H1 (cell line): Measurements from ENCODE around the gene UQCRFS1. TPM values are rescaled to one million over a fixed set of nuclear protein-coding genes. Genes with fewer than 3 reads are reported as not detected.

Experiments used
- CTCF ChIA-PET: fragments of 300-600 bp; sonication (Branson Sonifier 250); formaldehyde crosslinking; loops from one replicate; lab custom pipeline; 2021; ENCODE audit not compliant: partially characterized antibody; lab: Charles Lee
- POLR2A ChIA-PET: fragments of 300-600 bp; sonication (Branson Sonifier 250); formaldehyde crosslinking; loops from one replicate; lab custom pipeline; 2021; ENCODE audit warnings: inconsistent platforms; ENCODE audit not compliant: partially characterized antibody; lab: Charles Lee
- DNase-seq, 2 experiments: peaks; one replicate each; pipeline versions ENCODE4 v3.0.0 to v3.0.0-alpha.2; 2010 to 2022; ENCODE audit warnings: low spot score in 2 of 2, low read depth in 1 of 2, mixed read lengths in 1 of 2
- FAIRE-seq: peaks from 2 replicates; lab custom pipeline; 2011; peaks lifted over from hg19 to GRCh38; lab: Jason Lieb, UNC
- H2AFZ ChIP-seq: 2 replicates; pipeline ENCODE4 v1.8.1; 2012; ENCODE audit warnings: low read length, inconsistent platforms
- H2AK5ac ChIP-seq: 2 replicates; pipeline ENCODE4 v1.6.1; 2013; ENCODE audit warnings: low read depth, low read length
- H2BK120ac ChIP-seq: replicated peaks from 2 replicates; pipeline ENCODE3; 2013; ENCODE audit warnings: low read depth, low read length, inconsistent platforms
- H2BK12ac ChIP-seq: 2 replicates; pipeline ENCODE4 v1.6.1; 2013; ENCODE audit warnings: low read depth, low read length
- H2BK15ac ChIP-seq: 2 replicates; pipeline ENCODE4 v1.6.1; 2013; ENCODE audit warnings: low read length
- H2BK20ac ChIP-seq: 2 replicates; pipeline ENCODE4 v1.6.1; 2013; ENCODE audit warnings: low read length
- H2BK5ac ChIP-seq: 2 replicates; pipeline ENCODE4 v1.6.1; 2013; ENCODE audit warnings: low read depth, low read length
- H3K14ac ChIP-seq: 2 replicates; pipeline ENCODE4 v1.6.1; 2013; ENCODE audit warnings: inconsistent platforms; ENCODE audit not compliant: insufficient read length
- H3K18ac ChIP-seq: 2 replicates; pipeline ENCODE4 v1.6.1; 2013; ENCODE audit warnings: low read length; ENCODE audit errors: extremely low read depth
- H3K23ac ChIP-seq: 2 replicates; pipeline ENCODE4 v1.6.1; 2013; ENCODE audit warnings: inconsistent platforms; ENCODE audit not compliant: insufficient read length
- H3K23me2 ChIP-seq: 2 replicates; pipeline ENCODE4 v1.6.1; 2013; ENCODE audit warnings: low read depth, low read length
- H3K27ac ChIP-seq: 2 replicates; pipeline ENCODE4 v1.6.1; 2011; ENCODE audit warnings: low read depth, low read length, inconsistent platforms
- H3K27me3 ChIP-seq, 4 experiments: replicated peaks in 1 of 4; 1 replicate in 1 of 4; 2 replicates in 3 of 4; pipeline versions ENCODE4 v1.6.1 to v1.8.1; 2011 to 2013; ENCODE audit warnings: low read length in 3 of 4, mild to moderate bottlenecking in 3 of 4, inconsistent platforms in 2 of 4, mixed read lengths in 2 of 4, moderate library complexity in 1 of 4; ENCODE audit not compliant: control insufficient read depth in 3 of 4, insufficient read depth in 3 of 4; ENCODE audit errors: extremely low read depth in 1 of 4
- H3K36me3 ChIP-seq, 4 experiments: 2 replicates each; pipeline versions ENCODE4 v1.6.1 to v1.8.1; 2011 to 2013; ENCODE audit warnings: mild to moderate bottlenecking in 4 of 4, low read length in 3 of 4, moderate library complexity in 2 of 4, control low read depth in 1 of 4, inconsistent platforms in 1 of 4; ENCODE audit not compliant: insufficient read depth in 4 of 4, control insufficient read depth in 2 of 4
- H3K4ac ChIP-seq: replicated peaks from 2 replicates; pipeline ENCODE3; 2013; ENCODE audit warnings: low read length, low read depth, mixed read lengths, inconsistent platforms; ENCODE audit not compliant: insufficient read length
- H3K4me1 ChIP-seq, 4 experiments: replicated peaks in 1 of 4; 1 replicate in 1 of 4; 2 replicates in 3 of 4; pipeline versions ENCODE4 v1.6.1 to v1.8.1; 2011 to 2013; ENCODE audit warnings: low read length in 3 of 4, inconsistent platforms in 2 of 4, mixed read lengths in 1 of 4; ENCODE audit not compliant: insufficient read depth in 4 of 4, control insufficient read depth in 3 of 4
- H3K4me2 ChIP-seq, 2 experiments: 2 replicates each; pipeline versions ENCODE4 v1.6.1 to v1.8.1; 2011 to 2013; ENCODE audit warnings: low read depth in 2 of 2, low read length in 2 of 2, control low read depth in 1 of 2, inconsistent platforms in 1 of 2, mild to moderate bottlenecking in 1 of 2; ENCODE audit not compliant: insufficient read depth in 1 of 2
- H3K4me3 ChIP-seq, 4 experiments: fragments of 200-600, 300-600 bp in 1 of 4; sonication (generic), shearing (Covaris generic), sonication (Bioruptor Twin) in 1 of 4; 2 replicates each; pipeline versions ENCODE4 v1.5.1 to v1.8.1; 2011 to 2016; ENCODE audit warnings: low read length in 4 of 4, low read depth in 3 of 4, control low read depth in 2 of 4, inconsistent platforms in 2 of 4, mild to moderate bottlenecking in 2 of 4, mixed read lengths in 1 of 4, moderate library complexity in 1 of 4; ENCODE audit not compliant: insufficient read depth in 2 of 4; ENCODE audit errors: extremely low read depth in 1 of 4
- H3K56ac ChIP-seq: replicated peaks from 2 replicates; pipeline ENCODE3; 2013; ENCODE audit warnings: low read depth, mild to moderate bottlenecking, mixed read lengths, low read length, inconsistent platforms; ENCODE audit not compliant: insufficient read length
- H3K79me1 ChIP-seq: 2 replicates; pipeline ENCODE4 v1.6.1; 2013; ENCODE audit warnings: low read depth, low read length, control low read depth
- H3K79me2 ChIP-seq, 2 experiments: 2 replicates each; pipeline versions ENCODE4 v1.6.1 to v1.8.1; 2012 to 2013; ENCODE audit warnings: low read length in 2 of 2, mild to moderate bottlenecking in 2 of 2, inconsistent platforms in 1 of 2; ENCODE audit not compliant: insufficient read depth in 2 of 2, control insufficient read depth in 1 of 2
- H3K9ac ChIP-seq, 4 experiments: replicated peaks in 1 of 4; 1 replicate in 1 of 4; 2 replicates in 3 of 4; pipeline versions ENCODE4 v1.6.1 to v1.8.1; 2011 to 2013; ENCODE audit warnings: low read depth in 3 of 4, low read length in 3 of 4, control low read depth in 2 of 4, mild to moderate bottlenecking in 2 of 4, moderate library complexity in 2 of 4, inconsistent platforms in 1 of 4; ENCODE audit errors: extremely low read depth in 1 of 4
- H3K9me3 ChIP-seq, 2 experiments: 2 replicates each; pipeline versions ENCODE4 v1.6.1 to v1.8.1; 2012 to 2013; ENCODE audit warnings: mild to moderate bottlenecking in 2 of 2, moderate library complexity in 2 of 2, control low read depth in 1 of 2, inconsistent platforms in 1 of 2, low read depth in 1 of 2, low read length in 1 of 2, mixed read lengths in 1 of 2; ENCODE audit not compliant: insufficient read depth in 2 of 2
- H4K20me1 ChIP-seq, 2 experiments: replicated peaks in 1 of 2; 2 replicates each; pipeline versions ENCODE3 to v1.8.1; 2011 to 2013; ENCODE audit warnings: inconsistent platforms in 2 of 2, low read length in 2 of 2, mild to moderate bottlenecking in 1 of 2; ENCODE audit not compliant: insufficient read depth in 2 of 2, control insufficient read depth in 1 of 2
- H4K5ac ChIP-seq: 2 replicates; pipeline ENCODE4 v1.6.1; 2013; ENCODE audit warnings: low read length, low read depth, mixed read lengths, inconsistent platforms; ENCODE audit not compliant: insufficient read length
- H4K8ac ChIP-seq: 2 replicates; pipeline ENCODE4 v1.8.0; 2013; ENCODE audit warnings: mild to moderate bottlenecking, moderate library complexity, low read length, inconsistent platforms; ENCODE audit not compliant: insufficient read depth; ENCODE audit errors: extremely low read depth
- H4K91ac ChIP-seq: replicated peaks from 2 replicates; pipeline ENCODE3; 2013; ENCODE audit warnings: low read length, mixed read lengths, inconsistent platforms; ENCODE audit not compliant: insufficient read length
- BACH1 ChIP-seq: IDR thresholded peaks from 2 replicates; pipeline ENCODE4 v1.6.1; 2012; ENCODE audit warnings: low read length, improper control_type of control experiment
- CHD2 ChIP-seq: IDR thresholded peaks from 2 replicates; pipeline ENCODE4 v1.6.1; 2012; ENCODE audit warnings: low read length, improper control_type of control experiment
- EP300 ChIP-seq, 2 experiments: IDR thresholded peaks; 1 replicate in 1 of 2; 2 replicates in 1 of 2; pipeline ENCODE4 v1.6.1; 2011 to 2012; ENCODE audit warnings: low read depth in 2 of 2, low read length in 2 of 2, mild to moderate bottlenecking in 2 of 2, borderline replicate concordance in 1 of 2, inconsistent platforms in 1 of 2, moderate library complexity in 1 of 2
- EZH2 ChIP-seq: fragments of 200-600 bp; sonication (generic); IDR thresholded peaks from 2 replicates; pipeline ENCODE4 v1.7.1; 2012; ENCODE audit warnings: low read depth, mild to moderate bottlenecking, moderate library complexity, low read length, inconsistent platforms; ENCODE audit not compliant: severe bottlenecking
- MAFK ChIP-seq: IDR thresholded peaks from 2 replicates; pipeline ENCODE4 v1.6.1; 2012; ENCODE audit warnings: low read depth, mild to moderate bottlenecking, improper control_type of control experiment, low read length
- NANOG ChIP-seq: IDR thresholded peaks from 2 replicates; pipeline ENCODE4 v1.6.1; 2011; ENCODE audit warnings: low read length, low read depth, mild to moderate bottlenecking, inconsistent platforms; ENCODE audit not compliant: insufficient read depth, poor library complexity, severe bottlenecking
- NRF1 ChIP-seq: IDR thresholded peaks from 2 replicates; pipeline ENCODE4 v1.6.1; 2011; ENCODE audit warnings: mild to moderate bottlenecking, low read depth, low read length, improper control_type of control experiment
- PHF8 ChIP-seq: fragments of 200-600 bp; sonication (generic); conservative IDR thresholded peaks from 2 replicates; pipeline ENCODE4 v1.7.1; 2012; ENCODE audit warnings: low read depth, mild to moderate bottlenecking, inconsistent platforms, low read length, moderate library complexity
- RNF2 ChIP-seq: fragments of 200-900, 300-1000 bp; sonication (generic); IDR thresholded peaks from 2 replicates; pipeline ENCODE4 v1.7.1; 2016; ENCODE audit warnings: borderline replicate concordance, low read depth, mild to moderate bottlenecking, antibody characterized with exemption, low read length; ENCODE audit not compliant: poor library complexity, severe bottlenecking; ENCODE audit errors: missing control alignments
- SP4 ChIP-seq: IDR thresholded peaks from 2 replicates; pipeline ENCODE4 v1.6.1; 2012; ENCODE audit warnings: low read length, inconsistent platforms
- SUZ12 ChIP-seq: fragments of 200-600 bp; sonication (generic); IDR thresholded peaks from 2 replicates; pipeline ENCODE4 v1.6.1; 2012; ENCODE audit warnings: mild to moderate bottlenecking, inconsistent platforms, low read length, moderate library complexity, mixed read lengths
- TAF1 ChIP-seq: IDR thresholded peaks from 2 replicates; pipeline ENCODE4 v1.6.1; 2011; ENCODE audit warnings: mild to moderate bottlenecking, low read depth, low read length
- WGBS, 2 experiments: shearing (Covaris generic) in 1 of 2; methylation state at CpG; one replicate each; pipeline versions ENCODE4 v1.1.6 to v1.1.7; 2013 to 2015; ENCODE audit warnings: low lambda C conversion rate in 2 of 2, mixed read lengths in 2 of 2, inconsistent platforms in 1 of 2, low coverage in 1 of 2, missing lambda C conversion rate in 1 of 2; ENCODE audit not compliant: insufficient replicate concordance in 2 of 2, insufficient coverage in 1 of 2, insufficient read length in 1 of 2; ENCODE audit errors: extremely low coverage in 1 of 2, missing lambda C conversion rate in 1 of 2; 5-methylcytosine and 5-hydroxymethylcytosine counted together
- polyA plus RNA-seq, 7 experiments: library from polyadenylated mRNA; depleted of rRNA in 3 of 7; stranded (reverse) in 5 of 7; unstranded in 2 of 7; fragments of >200 nt in 5 of 7; fragments of 200-250 nt in 2 of 7; gene quantifications; 1 replicate in 5 of 7; 2 replicates in 1 of 7; 4 replicates in 1 of 7; pipeline versions ENCODE4 v1.2.1 to v1.2.3, GENCODE V29; 2011 to 2013; ENCODE audit warnings: missing spikeins in 2 of 7, mixed read lengths in 2 of 7
- total RNA-seq: library from RNA; stranded (reverse); fragmentation: NEBNext Ultra II Directional; extraction: Animal tissue kit (Norgen Biotek cat#: 25700); gene quantifications from 2 replicates; pipeline ENCODE4 v1.2.1, GENCODE V29; 2021
- TF ChIP-seq, protein P1 (sequence below): IDR thresholded peaks from 2 replicates; pipeline ENCODE4 v1.6.1; 2012; ENCODE audit warnings: inconsistent platforms

UQCRFS1 gene
- total and polyA plus RNA-seq, 2 of the 8 experiments (the other 6 are each of a cell fraction or from before 2014, with no cell fraction given) = 52.4 to 59.1 TPM

DNA sequence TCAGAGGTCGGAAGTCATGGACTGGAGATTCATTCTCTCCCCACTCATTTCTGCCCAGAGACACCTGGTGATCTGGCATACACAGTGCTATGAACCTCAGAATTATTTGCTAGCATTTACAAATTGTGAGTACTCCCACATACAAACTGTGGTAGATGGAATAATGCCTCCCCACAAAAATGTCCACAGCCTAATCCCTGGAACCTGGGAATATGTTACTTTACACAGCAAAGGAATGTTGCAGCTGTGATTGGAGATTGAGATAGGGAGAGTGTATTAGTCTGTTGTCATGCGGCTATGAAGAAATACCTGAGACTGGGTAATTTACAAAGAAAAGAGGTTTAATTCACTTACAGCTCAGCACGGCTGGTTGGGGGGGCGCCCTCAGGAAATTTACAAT is 3.1 kb upstream of the UQCRFS1 start:
- Histone ChIP-seq H2BK12ac (no peak overlapping the region), H3K4me1 (peaks cover 0 to 13% (median 5%) of the 10 kb centered on the region in 4 experiments; a peak in 3 of 7 replicates), H3K4ac (no peak overlapping the region), H2BK5ac (no peak overlapping the region), H3K14ac (no peak overlapping the region), H2BK120ac (no peak overlapping the region), H4K91ac (no peak overlapping the region), H3K9ac (no peak overlapping the region), H3K79me1 (no peaks in the 10 kb centered on the region), H2BK15ac (no peak overlapping the region), H4K8ac (no peak overlapping the region), H2AFZ (no peak overlapping the region)
- POLR2A ChIA-PET = no interaction called here
- TF ChIP-seq NANOG (no peak), TAF1 (no peak), EZH2 (no peak), SUZ12 (no peak), PHF8 (no peak), RNF2 (no peak), SP4 (no peak), EP300 (IDR thresholded peaks at IDR 0.05; ENCODE audit: borderline replicate concordance in 1 of 2, low read depth in 2 of 2, low read length in 2 of 2) (no peak), CHD2 (no peak), MAFK (no peak), BACH1 (no peak), NRF1 (no peak)
- TF ChIP-seq, protein P1, sequence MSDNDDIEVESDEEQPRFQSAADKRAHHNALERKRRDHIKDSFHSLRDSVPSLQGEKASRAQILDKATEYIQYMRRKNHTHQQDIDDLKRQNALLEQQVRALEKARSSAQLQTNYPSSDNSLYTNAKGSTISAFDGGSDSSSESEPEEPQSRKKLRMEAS = no peak
- TF ChIP-seq, all 59 proteins: peak for 0
- no peak overlapping the region for H3K4me3 ChIP-seq
- no peaks in the 10 kb centered on the region; a peak in 1 of 8 replicates for H3K36me3 ChIP-seq
- no peak overlapping the region for H3K18ac ChIP-seq
- no peak for DNase-seq
- peaks cover 4% of the 10 kb centered on the region for H3K23me2 ChIP-seq
- H4K5ac ChIP-seq = no peak overlapping the region
- H3K56ac ChIP-seq = no peak overlapping the region
- no peak overlapping the region for H2AK5ac ChIP-seq
- H4K20me1 ChIP-seq = peaks cover 0 to 7% of the 10 kb centered on the region in 2 experiments
- H3K23ac ChIP-seq = no peak overlapping the region
- H3K27me3 ChIP-seq = no peaks in the 10 kb centered on the region
- no peak overlapping the region for H2BK20ac ChIP-seq
- H3K9me3 ChIP-seq = no peaks in the 10 kb centered on the region
- peaks cover 16 to 18% of the 10 kb centered on the region in 2 experiments for H3K79me2 ChIP-seq
- 78% methylated on average over 4 of the region's 4 CpGs; no CpG with 5 or more reads in 1 of the 2 experiments for WGBS, 2 experiments
- FAIRE-seq = no peak
- H3K4me2 ChIP-seq = 0 out of 4 replicates have a peak overlapping the region, but pooled peaks of 1 of the 2 experiments have one; percentile 3
- H3K27ac ChIP-seq = no peak overlapping the region
- CTCF ChIA-PET = interaction anchor here (0.8 to 1.6 kb wide), 6 partner anchors 31 to 312 kb away, joined by 3 to 4 read pairs (median 3); no protein-coding TSS in a partner anchor
